Psoas muscle (tissue), 8 donors: ENCODE measurements around the gene MYL5. TPM values are rescaled to one million over a fixed set of nuclear protein-coding genes. Genes with fewer than 3 reads are reported as not detected.
A peak's percentile ranks its signal among the peaks of the same experiment; 100 is the strongest.

Source experiments
- ATAC-seq, 4 donors: fragments of 200-7000 bp; cut with Tn5 transposase; one replicate each; pipeline ENCODE4 v1.9.1; 2020; ENCODE audit warnings: moderate library complexity in 3 of 4, mild to moderate bottlenecking in 2 of 4
- DNase-seq, 2 donors: peaks; one replicate each; pipeline ENCODE4 v3.0.0-alpha.2; 2020
- H3K27ac ChIP-seq: fragments of 200-600 bp; one replicate; pipeline ENCODE4 v1.8.0; 2022
- H3K27me3 ChIP-seq, 3 donors: fragments of 200-600 bp in 1 of 3; one replicate each; pipeline versions ENCODE4 v1.6.1 to v1.8.0; 2013 to 2022; ENCODE audit warnings: low read length in 2 of 3, mild to moderate bottlenecking in 2 of 3, moderate library complexity in 1 of 3; ENCODE audit not compliant: insufficient read depth in 3 of 3
- H3K36me3 ChIP-seq, 2 donors: fragments of 200-600 bp in 1 of 2; one replicate each; pipeline versions ENCODE4 v1.6.1 to v1.8.0; 2013 to 2022; ENCODE audit warnings: low read depth in 1 of 2, mild to moderate bottlenecking in 1 of 2, moderate library complexity in 1 of 2; ENCODE audit not compliant: insufficient read depth in 1 of 2
- H3K4me1 ChIP-seq: fragments of 200-600 bp; one replicate; pipeline ENCODE4 v1.8.0; 2022
- H3K4me3 ChIP-seq: fragments of 200-600 bp; one replicate; pipeline ENCODE4 v1.8.0; 2022; ENCODE audit warnings: mild to moderate bottlenecking
- H3K9me3 ChIP-seq: fragments of 200-600 bp; one replicate; pipeline ENCODE4 v1.8.0; 2022
- WGBS, 3 donors: extraction: QIAGEN DNeasy Blood & Tissue Kit; methylation state at CpG; one replicate each; pipeline versions ENCODE4 v1.1.6 to v1.1.7; 2013; 5-methylcytosine and 5-hydroxymethylcytosine counted together
- intact Hi-C, 2 donors: fragments of 100-400 bp; cut with DNase I; formaldehyde crosslinking; loops; one replicate each; pipeline versions ENCODE4 v1.11.0 to v1.14.2; 2022
- polyA plus RNA-seq, 3 donors: library from polyadenylated mRNA; stranded (reverse); fragments of 200-250 nt; gene quantifications; one replicate each; pipeline ENCODE4 v1.2.3, GENCODE V29; 2013
- total RNA-seq, 4 donors: library from RNA; stranded (reverse); fragmentation: NEBNext Ultra II Directional in 2 of 4; extraction: Animal tissue kit (Norgen Biotek cat#: 25700) in 2 of 4; gene quantifications; one replicate each; pipeline versions ENCODE4 v1.2.1 to v1.2.4, GENCODE V29; 2021 to 2023
- TF ChIP-seq, protein P1 (sequence below): fragments of 200-600 bp; IDR thresholded peaks from one replicate; pipeline ENCODE4 v1.8.0; 2022; ENCODE audit warnings: antibody characterized with exemption
- donor health status: healthy with polysubstance abuse.
- donor health status: DM: no; HTN: no; CAD: no; lungs with moderate emphysema.
- donor health status: Bipolar disorder and iron deficiency.
- donor health status: healthy.
- donor health status: DM: yes; HTN: yes; CAD: no.
- donor health status: DM: no; HTN: no; CAD: no.
- donor health status: DM: no; HTN: no; CAD: no.
- donor health status: DM: yes; HTN: yes; CAD: no.

The MYL5 gene
- total and polyA plus RNA-seq, 7 donors: 2.0 to 11.2 (median 5.4) TPM

DNA sequence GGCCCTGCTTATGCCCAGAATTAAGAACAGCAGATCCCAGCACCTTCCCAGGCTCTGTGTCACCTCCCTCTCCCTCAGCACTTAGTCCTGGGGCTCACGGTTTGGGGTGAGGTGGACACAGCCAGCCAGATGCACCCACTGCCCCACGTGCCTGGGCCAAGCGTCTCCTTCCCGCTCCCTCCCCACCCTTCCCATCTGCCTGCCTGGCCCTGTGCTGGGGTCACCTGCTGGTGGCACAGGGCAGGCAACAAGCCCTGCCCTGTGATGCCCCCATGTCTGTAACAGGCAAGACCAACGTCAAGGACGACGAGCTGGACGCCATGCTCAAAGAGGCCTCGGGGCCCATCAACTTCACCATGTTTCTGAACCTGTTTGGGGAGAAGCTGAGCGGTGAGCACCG is 5.3 kb downstream of the MYL5 start:
- ATAC-seq (no peak), DNase-seq (peak in 1 of 2 donors; percentile 29)
- Histone ChIP-seq H3K36me3 (no peaks in the 10 kb centered on the region), H3K27me3 (peaks cover 0 to 3% (median 0%) of the 10 kb centered on the region in 3 donors), H3K4me1 (peaks cover 44% of the 10 kb centered on the region), H3K4me3 (no peak overlapping the region), H3K9me3 (no peaks in the 10 kb centered on the region), H3K27ac (no peak overlapping the region)
- 81 to 89% (median 86%) methylated on average over 11 of the region's 11 CpGs for WGBS, 3 donors
- intact Hi-C loops: no loop called here
- TF ChIP-seq, protein P1, sequence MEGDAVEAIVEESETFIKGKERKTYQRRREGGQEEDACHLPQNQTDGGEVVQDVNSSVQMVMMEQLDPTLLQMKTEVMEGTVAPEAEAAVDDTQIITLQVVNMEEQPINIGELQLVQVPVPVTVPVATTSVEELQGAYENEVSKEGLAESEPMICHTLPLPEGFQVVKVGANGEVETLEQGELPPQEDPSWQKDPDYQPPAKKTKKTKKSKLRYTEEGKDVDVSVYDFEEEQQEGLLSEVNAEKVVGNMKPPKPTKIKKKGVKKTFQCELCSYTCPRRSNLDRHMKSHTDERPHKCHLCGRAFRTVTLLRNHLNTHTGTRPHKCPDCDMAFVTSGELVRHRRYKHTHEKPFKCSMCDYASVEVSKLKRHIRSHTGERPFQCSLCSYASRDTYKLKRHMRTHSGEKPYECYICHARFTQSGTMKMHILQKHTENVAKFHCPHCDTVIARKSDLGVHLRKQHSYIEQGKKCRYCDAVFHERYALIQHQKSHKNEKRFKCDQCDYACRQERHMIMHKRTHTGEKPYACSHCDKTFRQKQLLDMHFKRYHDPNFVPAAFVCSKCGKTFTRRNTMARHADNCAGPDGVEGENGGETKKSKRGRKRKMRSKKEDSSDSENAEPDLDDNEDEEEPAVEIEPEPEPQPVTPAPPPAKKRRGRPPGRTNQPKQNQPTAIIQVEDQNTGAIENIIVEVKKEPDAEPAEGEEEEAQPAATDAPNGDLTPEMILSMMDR: no peak

DNA sequence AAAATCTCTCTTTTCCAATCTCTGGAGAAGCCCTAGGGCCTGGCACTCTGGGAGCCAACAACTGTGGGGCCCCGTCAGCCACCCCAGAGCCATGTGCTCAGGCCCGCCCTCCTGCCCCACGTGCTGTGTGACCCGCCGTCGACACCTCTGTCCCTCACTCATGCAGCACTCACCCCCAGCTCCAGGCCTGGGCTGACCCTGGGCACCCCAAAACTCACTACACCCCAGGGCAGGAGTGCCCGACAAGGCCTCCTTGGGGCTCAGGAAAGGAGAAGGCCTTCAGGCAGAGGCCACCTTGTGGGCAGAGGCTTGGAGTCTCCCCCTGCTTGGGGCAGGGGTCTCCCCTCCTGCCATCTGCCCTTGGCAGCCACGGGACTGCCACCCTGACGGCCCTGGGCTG is 5.7 kb downstream of the MYL5 start:
- DNase-seq (peak in 1 of 2 donors; percentile 43), ATAC-seq (no peak)
- Histone ChIP-seq H3K9me3 (no peaks in the 10 kb centered on the region), H3K4me3 (peak overlapping the region; percentile 70), H3K4me1 (peaks cover 42% of the 10 kb centered on the region), H3K36me3 (no peaks in the 10 kb centered on the region), H3K27me3 (peaks cover 0 to 3% (median 0%) of the 10 kb centered on the region in 3 donors), H3K27ac (no peak overlapping the region)
- intact Hi-C loops: no loop called here
- 81 to 92% (median 89%) methylated on average over 8 to 9 of the region's 9 CpGs for WGBS, 3 donors
- TF ChIP-seq, protein P1: no peak

- no peak overlapping the region for H3K27ac ChIP-seq
- intact Hi-C loops: no loop called here
- ATAC-seq: no peak
Observed at GRCh38 chr4:680551-680927, 6.2 kb downstream of the MYL5 start.

GRCh38 chr4:680928-681645 is 6.7 kb downstream of the MYL5 start:
- Histone ChIP-seq H3K4me3 (peak overlapping the region; percentile 70), H3K27me3 (peaks cover 0 to 3% (median 0%) of the 10 kb centered on the region in 3 donors), H3K27ac (no peak overlapping the region), H3K9me3 (no peaks in the 10 kb centered on the region), H3K36me3 (no peaks in the 10 kb centered on the region), H3K4me1 (peaks cover 32% of the 10 kb centered on the region)
- ATAC-seq (peak; percentile 25 to 47 (median 40)), DNase-seq (peak; percentile 76 to 79)
- intact Hi-C loops: no loop called here
- TF ChIP-seq, protein P1: no peak
- 3 to 20% (median 5%) methylated on average over 32 to 55 of the region's 62 CpGs for WGBS, 3 donors

More at GRCh38 chr4:680551-680927, 6.2 kb downstream of the MYL5 start:
- H3K36me3 ChIP-seq: no peaks in the 10 kb centered on the region
- peaks cover 0 to 3% (median 0%) of the 10 kb centered on the region in 3 donors for H3K27me3 ChIP-seq
- H3K4me3 ChIP-seq: peak overlapping the region; percentile 70
- peak in 1 of 2 donors; percentile 54 for DNase-seq
- peaks cover 38% of the 10 kb centered on the region for H3K4me1 ChIP-seq
- no peaks in the 10 kb centered on the region for H3K9me3 ChIP-seq
- TF ChIP-seq, protein P1: no peak
- 54 to 69% (median 57%) methylated on average over 11 to 17 of the region's 17 CpGs for WGBS, 3 donors
